C4-2B (cell line): ENCODE results near the gene PC.

ENCODE experiments used
- H3K27ac ChIP-seq: fragments of 450-650 bp; 2 replicates; pipeline ENCODE4 v1.5.1; 2017
- ZFX ChIP-seq: fragments of 450-650 bp; IDR thresholded peaks from 2 replicates; pipeline ENCODE4 v1.6.1; 2017
- TF ChIP-seq, protein P1 (sequence below): fragments of 450-650 bp; conservative IDR thresholded peaks from 2 replicates; pipeline ENCODE4 v1.5.1; 2017; ENCODE audit warnings: mild to moderate bottlenecking

Gene PC

DNA sequence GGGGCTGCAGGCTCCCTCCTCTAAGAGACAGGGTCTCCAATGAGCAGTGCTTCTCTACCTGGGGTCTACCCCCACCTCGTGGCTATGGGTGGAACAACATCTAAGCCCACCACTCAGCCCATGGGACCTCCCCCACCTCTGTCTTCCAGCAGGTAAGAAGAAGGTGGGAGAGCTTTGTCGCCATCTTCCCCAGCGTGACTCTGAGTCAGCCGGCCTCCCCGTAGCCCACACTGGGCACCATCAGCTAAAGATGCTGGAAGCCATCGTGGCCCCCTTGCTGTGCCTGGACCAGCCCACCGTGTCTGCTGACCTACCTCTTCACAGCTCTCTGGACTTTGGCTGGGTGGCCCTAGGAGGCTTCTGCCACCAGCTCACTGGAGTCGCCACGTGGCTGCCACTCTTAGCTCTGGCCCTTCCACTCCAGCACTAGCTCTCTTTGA lies 17.9 kb upstream of the PC start:
- H3K27ac ChIP-seq = no peak overlapping the region

DNA sequence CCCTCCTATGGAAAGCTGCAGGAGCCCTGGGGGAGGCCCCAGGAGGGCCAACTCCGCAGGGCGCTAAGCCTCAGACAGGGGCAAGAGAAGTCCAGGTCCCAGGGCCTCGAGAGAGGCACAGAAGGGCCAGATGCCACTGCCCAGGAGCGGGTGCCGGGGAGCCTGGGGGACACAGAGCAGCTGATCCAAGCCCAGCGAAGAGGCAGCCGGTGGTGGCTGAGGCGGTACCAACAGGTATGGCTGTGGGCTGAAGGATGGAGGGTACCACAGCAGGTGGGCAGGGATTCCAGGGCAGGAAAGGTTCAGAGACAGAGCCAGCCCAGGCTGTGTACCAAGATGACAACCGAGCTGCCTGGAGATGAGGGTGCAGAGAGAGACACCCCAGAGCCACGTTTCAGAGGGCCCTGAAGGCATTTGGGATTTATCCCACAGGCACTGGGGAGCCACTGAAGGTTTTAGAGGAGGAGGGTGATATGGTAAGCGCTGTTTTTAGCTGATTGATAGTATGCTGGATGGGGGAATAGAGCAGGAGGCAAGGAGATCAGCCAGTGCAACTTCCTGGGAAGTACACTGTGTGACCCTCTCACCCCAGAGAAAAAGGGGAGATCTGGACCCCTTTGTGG lies 17.3 kb upstream of the PC start:
- no peak overlapping the region for H3K27ac ChIP-seq
- TF ChIP-seq ZFX = no peak
- TF ChIP-seq, protein P1, sequence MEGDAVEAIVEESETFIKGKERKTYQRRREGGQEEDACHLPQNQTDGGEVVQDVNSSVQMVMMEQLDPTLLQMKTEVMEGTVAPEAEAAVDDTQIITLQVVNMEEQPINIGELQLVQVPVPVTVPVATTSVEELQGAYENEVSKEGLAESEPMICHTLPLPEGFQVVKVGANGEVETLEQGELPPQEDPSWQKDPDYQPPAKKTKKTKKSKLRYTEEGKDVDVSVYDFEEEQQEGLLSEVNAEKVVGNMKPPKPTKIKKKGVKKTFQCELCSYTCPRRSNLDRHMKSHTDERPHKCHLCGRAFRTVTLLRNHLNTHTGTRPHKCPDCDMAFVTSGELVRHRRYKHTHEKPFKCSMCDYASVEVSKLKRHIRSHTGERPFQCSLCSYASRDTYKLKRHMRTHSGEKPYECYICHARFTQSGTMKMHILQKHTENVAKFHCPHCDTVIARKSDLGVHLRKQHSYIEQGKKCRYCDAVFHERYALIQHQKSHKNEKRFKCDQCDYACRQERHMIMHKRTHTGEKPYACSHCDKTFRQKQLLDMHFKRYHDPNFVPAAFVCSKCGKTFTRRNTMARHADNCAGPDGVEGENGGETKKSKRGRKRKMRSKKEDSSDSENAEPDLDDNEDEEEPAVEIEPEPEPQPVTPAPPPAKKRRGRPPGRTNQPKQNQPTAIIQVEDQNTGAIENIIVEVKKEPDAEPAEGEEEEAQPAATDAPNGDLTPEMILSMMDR = no peak

More for the DNA sequence above, 17.9 kb upstream of the PC start:
- no peak for TF ChIP-seq ZFX
- TF ChIP-seq, protein P1 = peak; percentile 80

DNA sequence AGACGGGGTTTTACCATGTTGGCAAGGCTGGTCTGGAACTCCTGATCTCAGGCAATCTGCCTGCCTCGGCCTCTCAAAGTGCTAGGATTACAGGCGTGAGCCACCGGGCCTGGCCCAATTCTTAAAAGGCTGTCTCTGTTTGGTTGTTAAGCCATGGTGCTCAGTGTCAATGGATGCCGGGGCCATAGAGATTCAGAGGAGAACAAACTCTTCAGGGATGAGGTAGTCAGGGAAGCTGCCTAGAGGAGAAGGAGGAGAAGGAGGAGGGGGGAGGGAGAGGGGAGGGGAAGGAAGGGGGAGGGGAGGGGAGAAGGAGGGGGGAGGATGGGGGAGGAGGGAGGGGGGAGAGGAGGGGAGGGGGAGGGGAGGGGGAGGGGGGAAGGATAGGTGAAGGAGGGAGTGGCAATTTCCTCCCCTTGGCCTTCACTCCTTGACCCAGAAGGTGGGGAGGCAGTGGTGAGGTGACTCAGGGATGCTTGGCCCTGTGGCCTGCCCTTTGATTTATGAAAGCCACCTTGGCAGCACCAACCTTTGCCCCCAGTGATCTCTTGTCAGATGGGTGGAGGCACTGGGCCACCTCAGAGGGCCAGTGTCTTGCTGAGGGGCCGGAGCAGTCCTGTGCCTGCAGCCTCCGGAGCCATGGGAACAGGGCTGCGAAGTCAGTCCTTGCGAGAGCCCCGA lies 16.7 kb upstream of the PC start, which contains the start of gene C11orf86:
C11orf86 (plus strand) TSS at position 581 of the 681 bp plus-strand sequence; CDS start at position 640, 59 bp downstream.
- no peak within 1 kb of the TSS for H3K27ac ChIP-seq
- TF ChIP-seq, protein P1 = no peak
- no peak for TF ChIP-seq ZFX

DNA sequence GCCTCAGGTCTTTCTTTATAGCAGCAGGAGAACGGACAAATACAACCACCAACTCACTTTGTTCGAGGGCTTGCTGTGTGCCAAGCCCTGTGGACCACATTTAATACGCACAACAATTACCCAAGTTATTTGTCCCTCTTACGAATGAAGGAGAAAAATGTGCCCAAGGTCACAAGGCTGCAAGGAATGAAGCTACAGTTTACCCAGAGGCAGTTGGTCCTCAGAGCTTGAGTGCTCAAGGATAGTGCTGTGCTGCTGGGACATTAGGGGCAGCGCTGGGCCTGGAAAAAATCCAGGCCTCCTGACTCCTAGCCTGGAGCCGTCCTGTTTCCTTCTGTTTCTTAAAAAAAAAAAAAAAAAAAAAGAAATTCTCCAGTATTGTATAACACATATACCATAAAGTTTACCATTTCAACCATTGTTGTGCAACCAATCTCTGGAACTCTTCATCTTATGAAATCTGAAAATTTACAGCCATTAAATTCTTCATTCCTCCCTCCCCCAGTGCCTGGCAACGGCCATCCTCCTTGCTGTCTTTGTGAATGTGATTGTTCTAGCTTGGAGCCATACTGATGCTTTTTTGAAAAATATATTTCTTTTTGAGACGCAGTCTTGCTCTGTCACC lies 15.9 kb upstream of the PC start:
- no peak overlapping the region for H3K27ac ChIP-seq
- TF ChIP-seq, protein P1 = no peak

DNA sequence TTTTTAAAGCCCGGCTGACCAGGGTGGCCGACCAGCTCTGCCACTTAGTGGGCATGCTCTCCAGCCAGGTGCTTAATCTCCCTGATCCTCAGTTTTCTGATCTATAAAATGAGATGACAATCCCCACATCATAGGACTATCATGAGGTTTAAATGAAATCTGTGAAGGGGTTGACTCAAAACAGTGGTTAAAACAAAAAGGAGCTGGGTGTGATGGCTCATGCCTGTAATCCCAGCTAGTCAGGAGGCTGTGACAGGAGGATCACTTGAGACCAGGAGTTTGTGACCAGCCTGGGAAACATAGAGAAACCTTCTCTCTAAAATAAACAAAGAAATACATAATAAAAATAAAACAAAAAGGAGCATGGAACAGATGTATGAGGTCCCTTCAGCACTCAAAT lies 13.3 kb upstream of the PC start:
- no peak for TF ChIP-seq ZFX
- TF ChIP-seq, protein P1 = no peak
- H3K27ac ChIP-seq = no peak overlapping the region

DNA sequence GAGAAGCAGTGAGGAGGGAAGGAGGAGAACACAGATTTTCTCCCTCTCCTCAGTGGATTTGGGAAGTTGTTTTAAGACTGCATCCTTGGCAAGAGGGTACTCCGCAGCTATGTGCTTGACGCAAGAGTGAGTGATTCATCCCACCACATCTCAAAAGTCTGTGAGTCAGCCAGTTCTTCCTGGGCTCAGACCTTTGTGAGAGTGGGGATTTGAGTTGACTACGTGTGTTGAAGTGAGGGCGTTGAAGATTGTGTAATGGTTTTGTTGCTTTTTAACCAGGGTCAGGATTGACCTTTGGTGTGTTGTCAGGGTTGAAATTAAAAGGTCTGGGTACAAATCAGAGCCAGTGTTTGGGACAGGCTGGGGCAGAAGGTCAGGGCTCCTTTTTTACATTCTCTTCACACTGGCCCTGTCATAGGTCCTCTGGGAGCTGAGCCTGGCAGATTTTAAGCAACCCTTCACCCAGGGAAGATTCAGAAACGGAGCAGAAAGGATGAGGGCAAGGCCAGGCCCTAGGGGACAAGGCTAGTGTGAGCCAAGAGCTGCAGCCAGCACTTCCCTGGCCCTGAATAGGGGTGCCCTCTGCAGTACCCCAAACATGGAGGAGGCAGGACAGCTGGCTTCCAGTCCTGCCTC lies 12.7 kb upstream of the PC start:
- H3K27ac ChIP-seq = no peak overlapping the region

More for the DNA sequence above, 12.7 kb upstream of the PC start:
- TF ChIP-seq, protein P1 = no peak
- TF ChIP-seq ZFX = no peak
